OCI-LY1 (cell line): ENCODE data around the gene EML6.

ENCODE experiments used
- H2AFZ ChIP-seq: fragments of 200-600 bp; sonication (generic), shearing (Covaris generic); 2 replicates; pipeline ENCODE4 v1.6.0; 2014; ENCODE audit warnings: antibody characterized with exemption, mild to moderate bottlenecking, low read length
- H3F3A ChIP-seq: fragments of 200-600 bp; sonication (generic), shearing (Covaris generic); 2 replicates; pipeline ENCODE4 v1.6.0; 2014; ENCODE audit warnings: mild to moderate bottlenecking, antibody characterized with exemption, low read length, moderate library complexity; ENCODE audit not compliant: insufficient read depth
- H3K27ac ChIP-seq: fragments of 200-600 bp; sonication (generic); 2 replicates; pipeline ENCODE4 v1.5.1; 2014; ENCODE audit warnings: low read length, mixed run types, mild to moderate bottlenecking, low read depth; ENCODE audit not compliant: poor library complexity, severe bottlenecking
- H3K27me3 ChIP-seq: fragments of 200-600 bp; sonication (generic); 2 replicates; pipeline ENCODE4 v1.6.0; 2014; ENCODE audit warnings: antibody characterized with exemption, mild to moderate bottlenecking, low read length, moderate library complexity; ENCODE audit not compliant: insufficient read depth
- H3K36me3 ChIP-seq: fragments of 200-600 bp; sonication (generic); 2 replicates; pipeline ENCODE4 v1.6.1; 2014; ENCODE audit warnings: mild to moderate bottlenecking, antibody characterized with exemption, low read length, moderate library complexity, mixed read lengths; ENCODE audit not compliant: insufficient read depth
- H3K4me1 ChIP-seq: fragments of 200-600 bp; sonication (generic); 2 replicates; pipeline ENCODE4 v1.5.1; 2014; ENCODE audit warnings: mild to moderate bottlenecking, low read length, moderate library complexity; ENCODE audit not compliant: insufficient read depth, severe bottlenecking
- H3K4me2 ChIP-seq: fragments of 200-600 bp; sonication (generic), shearing (Covaris generic); 2 replicates; pipeline ENCODE4 v1.6.1; 2014; ENCODE audit warnings: low read length
- H3K4me3 ChIP-seq: fragments of 200-600 bp; sonication (generic); 2 replicates; pipeline ENCODE4 v1.5.1; 2014; ENCODE audit warnings: low read length, low read depth, mild to moderate bottlenecking, mixed read lengths; ENCODE audit not compliant: poor library complexity, severe bottlenecking
- H3K79me2 ChIP-seq: fragments of 200-600 bp; shearing (Covaris generic); 2 replicates; pipeline ENCODE4 v1.6.1; 2016; ENCODE audit warnings: mixed run types, low read length, mixed read lengths; ENCODE audit not compliant: insufficient read depth
- H3K9ac ChIP-seq: fragments of 200-600 bp; sonication (generic), shearing (Covaris generic); 2 replicates; pipeline ENCODE4 v1.6.1; 2014; ENCODE audit warnings: mild to moderate bottlenecking, low read length, mixed read lengths
- H3K9me2 ChIP-seq: fragments of 200-600 bp; sonication (generic), shearing (Covaris generic); 2 replicates; pipeline ENCODE4 v1.6.1; 2014; ENCODE audit warnings: low read depth, mild to moderate bottlenecking, low read length, mixed read lengths
- H3K9me3 ChIP-seq: fragments of 200-600 bp; shearing (Covaris generic); 2 replicates; pipeline ENCODE4 v1.6.1; 2014; ENCODE audit warnings: low read length, mixed read lengths
- H4K20me1 ChIP-seq: fragments of 200-600 bp; sonication (generic), shearing (Covaris generic); 2 replicates; pipeline ENCODE4 v1.6.0; 2016; ENCODE audit warnings: mild to moderate bottlenecking, low read length; ENCODE audit not compliant: insufficient read depth
- EZH2 ChIP-seq: fragments of 200-600 bp; sonication (generic), shearing (Covaris generic); IDR thresholded peaks from 2 replicates; pipeline ENCODE4 v1.8.0; 2017; ENCODE audit warnings: borderline replicate concordance, mixed run types, mild to moderate bottlenecking, antibody characterized with exemption, low read length, moderate library complexity, mixed read lengths
- TF ChIP-seq, protein P1 (sequence below): fragments of 200-600 bp; sonication (generic), shearing (Covaris generic); IDR thresholded peaks from 2 replicates; pipeline ENCODE4 v1.5.1; 2017; ENCODE audit warnings: mild to moderate bottlenecking, antibody characterized with exemption, low read length, moderate library complexity, mixed read lengths

EML6 gene

DNA sequence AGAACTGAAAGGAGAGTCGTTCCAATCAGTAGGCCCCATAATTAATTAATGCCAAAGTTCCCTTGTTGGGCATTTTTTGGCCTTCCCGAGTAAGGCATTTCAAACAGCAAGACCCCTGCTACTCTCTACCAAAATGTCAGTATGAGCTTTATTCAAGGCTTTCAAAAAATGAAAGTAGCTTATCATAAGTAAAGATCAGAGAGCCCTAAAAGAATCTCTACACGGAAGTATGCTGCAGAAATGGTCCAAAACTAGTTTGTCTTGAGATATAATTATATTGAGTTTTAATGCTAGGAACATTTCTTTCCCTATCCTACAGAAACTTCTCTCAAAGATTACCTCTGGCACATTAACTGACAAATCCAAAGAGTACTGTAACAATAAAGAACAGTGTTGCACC is 282.8 kb downstream of the EML6 start:
- TF ChIP-seq EZH2, result no peak
- TF ChIP-seq, protein P1, sequence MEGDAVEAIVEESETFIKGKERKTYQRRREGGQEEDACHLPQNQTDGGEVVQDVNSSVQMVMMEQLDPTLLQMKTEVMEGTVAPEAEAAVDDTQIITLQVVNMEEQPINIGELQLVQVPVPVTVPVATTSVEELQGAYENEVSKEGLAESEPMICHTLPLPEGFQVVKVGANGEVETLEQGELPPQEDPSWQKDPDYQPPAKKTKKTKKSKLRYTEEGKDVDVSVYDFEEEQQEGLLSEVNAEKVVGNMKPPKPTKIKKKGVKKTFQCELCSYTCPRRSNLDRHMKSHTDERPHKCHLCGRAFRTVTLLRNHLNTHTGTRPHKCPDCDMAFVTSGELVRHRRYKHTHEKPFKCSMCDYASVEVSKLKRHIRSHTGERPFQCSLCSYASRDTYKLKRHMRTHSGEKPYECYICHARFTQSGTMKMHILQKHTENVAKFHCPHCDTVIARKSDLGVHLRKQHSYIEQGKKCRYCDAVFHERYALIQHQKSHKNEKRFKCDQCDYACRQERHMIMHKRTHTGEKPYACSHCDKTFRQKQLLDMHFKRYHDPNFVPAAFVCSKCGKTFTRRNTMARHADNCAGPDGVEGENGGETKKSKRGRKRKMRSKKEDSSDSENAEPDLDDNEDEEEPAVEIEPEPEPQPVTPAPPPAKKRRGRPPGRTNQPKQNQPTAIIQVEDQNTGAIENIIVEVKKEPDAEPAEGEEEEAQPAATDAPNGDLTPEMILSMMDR, result no peak
- Histone ChIP-seq H3K4me3 (no peak overlapping the region), H4K20me1 (no peaks in the 10 kb centered on the region), H3K79me2 (peaks cover 71% of the 10 kb centered on the region), H3K4me1 (peaks cover 78% of the 10 kb centered on the region), H3F3A (peaks cover 3% of the 10 kb centered on the region; the same call in 1 of the 2 replicates), H3K27ac (no peak overlapping the region), H3K27me3 (no peaks in the 10 kb centered on the region), H3K36me3 (no peaks in the 10 kb centered on the region), H2AFZ (no peak overlapping the region), H3K9ac (no peak overlapping the region), H3K9me2 (no peaks in the 10 kb centered on the region), H3K9me3 (no peaks in the 10 kb centered on the region), H3K4me2 (peak overlapping the region; percentile 21; the same call in 1 of the 2 replicates)

DNA sequence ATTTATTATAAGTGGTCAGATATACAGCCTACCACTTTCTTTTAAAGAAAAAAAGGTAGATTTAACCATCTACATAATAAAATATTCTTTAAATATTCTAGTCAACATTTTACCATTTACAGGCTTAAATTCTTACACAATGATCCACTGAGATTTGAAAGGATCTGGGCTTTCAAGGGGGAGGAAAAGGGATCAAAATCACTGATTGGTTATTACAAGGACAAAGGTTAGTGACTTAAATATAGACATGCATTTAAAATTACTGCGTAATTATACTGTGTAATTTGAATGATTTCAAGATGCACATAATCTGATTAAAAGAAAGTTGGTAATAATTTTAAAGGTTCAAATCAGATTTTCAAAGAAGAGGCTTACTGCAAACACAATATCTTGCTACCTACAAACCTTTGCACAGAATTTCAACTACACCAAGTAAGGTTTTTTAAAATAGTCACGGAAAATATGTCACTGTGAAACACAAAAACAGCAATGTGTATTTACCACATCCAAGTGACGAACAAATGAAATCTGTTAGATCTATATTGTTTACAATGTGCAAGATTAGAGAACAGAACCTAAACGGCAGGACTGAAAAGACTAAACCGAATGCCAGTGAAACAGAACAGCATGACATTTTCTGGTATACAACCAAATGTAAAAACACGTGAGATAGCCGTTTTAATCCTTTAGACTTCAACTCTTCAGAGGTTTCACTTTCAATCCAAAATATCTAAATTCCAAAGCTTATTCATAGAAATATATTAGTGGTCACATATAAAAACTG is 286.0 kb downstream of the EML6 start:
- H3K79me2 ChIP-seq, result peaks cover 69% of the 10 kb centered on the region
- no peaks in the 10 kb centered on the region for H3K27me3 ChIP-seq
- H3K4me2 ChIP-seq, result peak overlapping the region; percentile 86
- peak overlapping the region; percentile 69 for H3K27ac ChIP-seq
- H3K9me2 ChIP-seq, result no peaks in the 10 kb centered on the region
- H3K4me3 ChIP-seq, result peak overlapping the region; percentile 63
- no peaks in the 10 kb centered on the region for H3K36me3 ChIP-seq
- no peaks in the 10 kb centered on the region for H3K9me3 ChIP-seq
- no peak overlapping the region for H2AFZ ChIP-seq
- TF ChIP-seq, protein P1, result no peak
- TF ChIP-seq EZH2, result no peak
- H3F3A ChIP-seq, result no peaks in the 10 kb centered on the region
- H3K4me1 ChIP-seq, result peaks cover 89% of the 10 kb centered on the region
- H4K20me1 ChIP-seq, result no peaks in the 10 kb centered on the region
- peak overlapping the region; percentile 69 for H3K9ac ChIP-seq

DNA sequence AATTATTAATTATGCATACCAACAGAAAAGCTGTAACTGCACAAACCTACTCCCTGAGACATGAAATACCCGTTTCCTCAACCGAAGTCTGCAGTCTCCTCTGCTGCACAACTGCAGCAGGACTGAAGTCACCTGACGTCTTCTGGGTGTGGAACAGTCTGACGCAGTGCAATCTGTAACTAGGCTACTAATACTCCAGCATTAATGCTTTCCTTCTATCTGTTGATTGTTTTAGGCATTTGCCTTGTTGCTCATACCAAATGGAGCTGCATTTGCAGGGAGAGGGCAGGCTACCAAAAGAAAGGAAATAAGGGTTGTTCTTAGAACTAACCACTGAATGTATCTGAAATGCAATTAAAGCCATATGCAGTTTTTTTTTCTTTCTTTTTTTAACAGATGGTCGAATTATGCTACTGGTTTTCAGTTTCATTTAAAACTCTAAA is 286.7 kb downstream of the EML6 start:
- Histone ChIP-seq H3K4me3 (peak overlapping the region; percentile 63), H3K27me3 (no peaks in the 10 kb centered on the region), H3F3A (no peaks in the 10 kb centered on the region), H3K4me2 (peak overlapping the region; percentile 86), H2AFZ (no peak overlapping the region), H3K36me3 (no peaks in the 10 kb centered on the region), H3K9me3 (no peaks in the 10 kb centered on the region), H4K20me1 (no peaks in the 10 kb centered on the region), H3K4me1 (peaks cover 82% of the 10 kb centered on the region), H3K9ac (peak overlapping the region; percentile 69), H3K27ac (peak overlapping the region; percentile 69), H3K79me2 (peaks cover 62% of the 10 kb centered on the region), H3K9me2 (no peaks in the 10 kb centered on the region)
- no peak for TF ChIP-seq EZH2
- TF ChIP-seq, protein P1, result no peak
